Coronary artery (tissue), 2 donors: ENCODE results near the gene ETS2.

Source experiments
- DNase-seq: peaks from one replicate; pipeline ENCODE4 v3.0.0-alpha.2; 2017; ENCODE audit warnings: low spot score
- H3K27ac ChIP-seq, 2 donors: fragments of 200-600 bp; sonication (generic); one replicate each; pipeline ENCODE4 v1.5.1; 2016 to 2019
- H3K4me3 ChIP-seq: fragments of 200-600 bp; sonication (generic); 2 replicates; pipeline ENCODE4 v1.5.1; 2016; ENCODE audit warnings: mild to moderate bottlenecking, moderate library complexity
- CTCF ChIP-seq: fragments of 200-600 bp; sonication (generic); IDR thresholded peaks from one replicate; pipeline ENCODE4 v1.5.1; 2019; ENCODE audit warnings: antibody characterized with exemption

The ETS2 gene

GRCh38 chr21:38817371-38818324 lies 11.9 kb downstream of the ETS2 start:
- peak; percentile 72 for DNase-seq
- H3K4me3 ChIP-seq = no peak overlapping the region
- TF ChIP-seq CTCF = no peak
- H3K27ac ChIP-seq = peak overlapping the region; percentile 44 to 67

GRCh38 chr21:38818325-38818723 lies 12.6 kb downstream of the ETS2 start:
- Histone ChIP-seq H3K27ac (peak overlapping the region in 1 of 2 donors; percentile 67), H3K4me3 (no peak overlapping the region)
- no peak for TF ChIP-seq CTCF
- peak; percentile 65 for DNase-seq

DNA sequence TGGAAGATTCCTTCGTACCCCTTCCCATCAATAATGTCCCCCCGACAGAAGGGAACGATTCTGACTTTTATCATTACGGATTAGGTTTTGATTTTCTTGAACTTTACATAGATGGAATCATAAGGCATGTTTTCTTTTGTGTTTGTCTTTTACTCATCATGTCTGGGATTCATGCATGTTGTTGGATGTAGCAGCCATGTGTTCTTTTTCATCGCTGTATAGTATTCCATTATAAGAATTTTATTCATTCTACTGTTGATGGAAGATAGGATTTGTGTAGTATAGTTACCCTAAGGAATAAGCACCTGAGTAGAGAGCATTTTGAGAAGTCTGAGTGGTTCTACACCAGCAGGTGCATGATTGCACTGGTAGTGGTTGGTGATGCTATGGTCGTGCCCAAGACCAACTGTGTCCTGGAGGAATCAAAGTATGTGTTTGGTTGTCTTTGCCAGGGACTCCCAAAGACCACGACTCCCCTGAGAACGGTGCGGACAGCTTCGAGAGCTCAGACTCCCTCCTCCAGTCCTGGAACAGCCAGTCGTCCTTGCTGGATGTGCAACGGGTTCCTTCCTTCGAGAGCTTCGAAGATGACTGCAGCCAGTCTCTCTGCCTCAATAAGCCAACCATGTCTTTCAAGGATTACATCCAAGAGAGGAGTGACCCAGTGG lies 13.5 kb downstream of the ETS2 start:
- H3K4me3 ChIP-seq = no peak overlapping the region
- H3K27ac ChIP-seq = peak overlapping the region; percentile 46 to 67
- peak; percentile 46 for DNase-seq
- no peak for TF ChIP-seq CTCF

DNA sequence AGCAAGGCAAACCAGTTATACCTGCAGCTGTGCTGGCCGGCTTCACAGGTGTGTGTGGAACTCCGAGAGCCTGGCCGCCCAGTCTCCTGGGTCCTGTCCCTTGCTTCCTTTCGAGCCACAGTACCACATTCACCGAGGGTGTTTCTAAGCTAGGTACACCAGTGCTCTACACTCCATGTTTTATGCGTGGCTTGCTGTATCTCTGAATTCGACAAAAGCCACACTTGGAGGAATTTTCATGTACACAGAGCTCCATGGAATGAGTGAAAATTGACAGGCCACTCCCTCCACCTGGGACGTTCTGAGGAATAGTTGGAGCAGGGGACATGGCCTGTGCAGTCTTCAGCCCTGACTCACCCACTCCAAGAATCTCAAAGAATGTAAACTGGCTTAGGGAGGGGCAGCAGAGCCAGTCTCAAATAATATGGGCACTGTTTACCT lies 14.0 kb downstream of the ETS2 start:
- no peak for TF ChIP-seq CTCF
- peak; percentile 65 for DNase-seq
- H3K4me3 ChIP-seq = no peak overlapping the region
- peak overlapping the region; percentile 40 to 46 for H3K27ac ChIP-seq

DNA sequence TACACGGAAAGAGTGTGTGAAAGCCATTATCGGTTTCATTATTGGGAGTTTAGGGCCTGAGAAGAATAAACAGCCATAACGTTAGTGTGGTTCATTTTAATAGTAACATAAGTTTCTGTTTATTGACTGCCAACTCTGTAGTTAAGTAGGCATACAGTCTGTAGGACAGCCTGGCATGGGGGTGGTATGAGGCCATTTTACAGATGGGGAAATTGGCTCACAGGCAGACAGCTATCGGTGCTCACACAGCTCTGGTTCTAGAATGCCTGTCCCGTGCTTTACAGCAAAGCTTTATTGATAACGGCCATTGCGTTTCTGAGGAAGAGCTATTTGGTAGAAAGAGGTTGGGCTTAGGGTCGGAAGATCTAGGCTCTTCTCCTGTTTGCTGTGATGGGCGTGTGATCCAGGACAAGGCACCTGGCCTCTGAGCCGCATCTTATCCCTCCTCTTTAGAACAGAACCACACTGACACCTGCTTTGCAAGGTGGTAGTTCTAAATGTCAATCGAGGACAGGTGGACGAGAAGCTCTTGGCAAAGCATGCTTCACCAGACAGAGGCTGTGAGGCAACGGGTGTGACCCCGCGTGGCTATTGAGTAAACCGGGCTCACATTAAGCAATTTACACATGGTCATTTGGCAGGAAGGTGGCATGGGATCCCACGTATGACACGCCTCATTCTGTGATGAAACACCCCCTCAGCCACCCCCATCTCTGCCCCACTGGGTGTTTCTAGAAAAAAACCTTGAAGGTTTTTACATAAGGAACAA lies 14.9 kb downstream of the ETS2 start:
- Histone ChIP-seq H3K27ac (peak overlapping the region; percentile 19 to 85), H3K4me3 (no peak overlapping the region)
- no peak for TF ChIP-seq CTCF
- no peak for DNase-seq

- no peak for DNase-seq
- no peak for TF ChIP-seq CTCF
- H3K27ac ChIP-seq = peak overlapping the region; percentile 19 to 85
- H3K4me3 ChIP-seq = no peak overlapping the region
Measured at GRCh38 chr21:38821248-38821647, 15.5 kb downstream of the ETS2 start.
